ENCODE results near the gene MCHR2.

DNA sequence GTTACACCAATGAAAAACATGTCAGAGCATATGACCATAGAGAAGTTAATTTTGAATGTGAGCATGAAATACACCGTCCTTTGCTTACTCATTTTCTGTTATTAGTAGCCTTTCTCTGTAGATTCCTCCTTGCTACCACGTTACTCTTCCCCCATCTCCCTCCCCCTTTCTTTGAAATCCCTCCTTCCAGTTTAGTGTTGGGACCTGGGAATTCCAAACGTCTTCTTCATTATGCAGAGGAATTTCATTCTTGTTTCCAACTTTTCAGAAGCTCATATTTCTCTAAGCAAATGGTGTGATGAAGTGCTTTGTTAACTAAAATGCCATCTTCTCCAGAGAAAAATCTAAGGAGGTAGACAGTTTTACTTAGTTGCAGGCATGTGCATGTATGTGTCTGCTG is 122.4 kb downstream of the MCHR2 start:
- no peak for TF ChIP-seq POLR2A (IDR thresholded peaks at IDR 0.05; ENCODE audit: low read depth, low read length)
- TF ChIP-seq POLR2AphosphoS5 (IDR thresholded peaks at IDR 0.05; ENCODE audit: low read depth, low read length), result no peak
